NT2/D1 (cell line): ENCODE data around the gene DLX4.

Experiments used
- DNase-seq: peaks from one replicate; pipeline ENCODE4 v3.0.0-alpha.2; 2011; ENCODE audit warnings: low read depth, low spot score
- H3K27me3 ChIP-seq: 2 replicates; pipeline ENCODE4 v1.6.0; 2011; ENCODE audit warnings: mild to moderate bottlenecking; ENCODE audit not compliant: insufficient read length, insufficient read depth
- H3K36me3 ChIP-seq: 2 replicates; pipeline ENCODE4 v1.6.1; 2011; ENCODE audit warnings: mild to moderate bottlenecking, low read length, mixed read lengths; ENCODE audit not compliant: insufficient read depth, insufficient read length
- H3K4me1 ChIP-seq: 2 replicates; pipeline ENCODE4 v1.5.1; 2011; ENCODE audit not compliant: insufficient read depth, insufficient read length
- H3K4me3 ChIP-seq: 2 replicates; pipeline ENCODE4 v1.5.1; 2011; ENCODE audit warnings: low read depth; ENCODE audit not compliant: insufficient read length
- H3K9ac ChIP-seq: 2 replicates; pipeline ENCODE4 v1.6.0; 2011; ENCODE audit warnings: low read depth; ENCODE audit not compliant: insufficient read length
- H3K9me3 ChIP-seq: 2 replicates; pipeline ENCODE4 v1.5.1; 2011; ENCODE audit warnings: mild to moderate bottlenecking, low read length; ENCODE audit not compliant: insufficient read depth
- SUZ12 ChIP-seq: IDR thresholded peaks from 2 replicates; pipeline ENCODE4 v1.6.1; 2011; ENCODE audit not compliant: insufficient read length, insufficient read depth; ENCODE audit errors: extremely low read depth
- YY1 ChIP-seq: IDR thresholded peaks from 2 replicates; pipeline ENCODE4 v1.6.1; 2011; ENCODE audit not compliant: insufficient read length, insufficient read depth
- ZNF274 ChIP-seq: IDR thresholded peaks from 2 replicates; pipeline ENCODE4 v1.6.1; 2011; ENCODE audit warnings: mild to moderate bottlenecking, low read depth, low read length

Gene DLX4

DNA sequence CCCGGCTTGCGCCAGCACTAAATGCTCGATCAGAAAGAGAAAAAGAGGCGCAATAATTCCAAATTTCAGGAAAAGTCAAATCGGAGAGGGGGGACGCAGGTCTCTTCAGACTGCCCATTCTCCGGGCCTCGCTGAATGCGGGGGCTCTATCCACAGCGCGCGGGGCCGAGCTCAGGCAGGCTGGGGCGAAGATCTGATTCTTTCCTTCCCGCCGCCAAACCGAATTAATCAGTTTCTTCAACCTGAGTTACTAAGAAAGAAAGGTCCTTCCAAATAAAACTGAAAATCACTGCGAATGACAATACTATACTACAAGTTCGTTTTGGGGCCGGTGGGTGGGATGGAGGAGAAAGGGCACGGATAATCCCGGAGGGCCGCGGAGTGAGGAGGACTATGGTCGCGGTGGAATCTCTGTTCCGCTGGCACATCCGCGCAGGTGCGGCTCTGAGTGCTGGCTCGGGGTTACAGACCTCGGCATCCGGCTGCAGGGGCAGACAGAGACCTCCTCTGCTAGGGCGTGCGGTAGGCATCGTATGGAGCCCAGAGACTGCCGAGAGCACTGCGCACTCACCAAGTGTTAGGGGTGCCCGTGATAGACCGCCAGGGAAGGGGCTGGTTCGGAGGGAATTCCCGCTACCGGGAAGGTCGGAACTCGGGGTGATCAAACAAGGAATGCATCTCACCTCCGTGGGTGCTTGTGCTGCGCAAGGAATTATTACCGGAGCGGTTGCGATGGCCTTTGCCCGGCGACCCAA lies 4.0 kb upstream of the DLX4 start:
- H3K9ac ChIP-seq, result peak overlapping the region; percentile 57
- H3K36me3 ChIP-seq, result no peaks in the 10 kb centered on the region
- H3K9me3 ChIP-seq, result no peaks in the 10 kb centered on the region
- DNase-seq, result no peak
- peaks cover 9% of the 10 kb centered on the region for H3K4me1 ChIP-seq
- TF ChIP-seq SUZ12, result peak; percentile 93
- TF ChIP-seq YY1, result no peak
- H3K27me3 ChIP-seq, result peaks cover 78% of the 10 kb centered on the region
- no peak overlapping the region for H3K4me3 ChIP-seq

DNA sequence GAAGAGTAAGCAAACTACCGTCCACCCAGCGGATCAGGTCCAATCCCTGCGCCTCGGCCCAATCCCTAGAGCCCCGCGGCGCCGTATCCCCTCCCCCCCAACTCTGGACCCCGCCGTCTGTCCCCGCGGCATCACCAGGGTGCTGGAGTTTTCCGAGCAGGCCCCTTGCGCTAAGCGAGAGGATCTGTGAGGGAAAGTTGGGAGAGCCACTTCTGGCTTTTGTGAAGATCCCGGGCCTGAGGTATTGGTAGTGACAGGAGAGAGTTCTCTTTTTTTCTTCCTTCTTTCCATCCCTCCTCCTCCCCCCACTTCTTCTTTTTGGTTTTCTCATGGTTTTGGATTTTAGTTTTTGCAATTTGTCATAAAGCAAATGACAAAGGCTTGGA lies 3.5 kb upstream of the DLX4 start:
- peaks cover 83% of the 10 kb centered on the region for H3K27me3 ChIP-seq
- no peaks in the 10 kb centered on the region for H3K9me3 ChIP-seq
- no peak overlapping the region for H3K4me3 ChIP-seq
- H3K4me1 ChIP-seq, result peaks cover 12% of the 10 kb centered on the region
- no peak for TF ChIP-seq YY1
- TF ChIP-seq SUZ12, result no peak
- TF ChIP-seq ZNF274, result no peak
- H3K9ac ChIP-seq, result peak overlapping the region; percentile 52
- no peaks in the 10 kb centered on the region for H3K36me3 ChIP-seq
- no peak for DNase-seq

DNA sequence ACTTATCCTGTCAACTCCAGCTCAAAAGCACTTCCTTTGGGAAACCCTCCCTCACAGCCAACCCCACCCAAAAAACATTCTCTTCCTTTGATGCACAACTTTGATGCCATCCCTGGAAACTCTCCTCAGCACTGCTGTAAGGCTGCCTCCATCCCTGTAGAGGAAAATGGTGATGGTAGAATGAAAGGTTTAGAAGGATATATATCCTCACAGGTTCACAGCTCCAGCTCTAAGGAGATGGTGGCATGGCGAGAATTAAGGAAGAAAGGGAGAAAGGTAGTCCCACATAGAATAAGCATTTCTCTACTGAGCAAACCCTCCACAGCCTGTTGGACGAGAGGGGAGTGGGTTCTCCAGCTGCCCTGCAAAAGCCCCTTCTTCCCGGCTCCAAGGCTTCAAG lies 2.2 kb upstream of the DLX4 start:
- H3K4me1 ChIP-seq, result peaks cover 13% of the 10 kb centered on the region
- no peaks in the 10 kb centered on the region for H3K36me3 ChIP-seq
- H3K9me3 ChIP-seq, result no peaks in the 10 kb centered on the region
- H3K9ac ChIP-seq, result no peak overlapping the region
- DNase-seq, result no peak
- peaks cover 92% of the 10 kb centered on the region for H3K27me3 ChIP-seq
- no peak overlapping the region for H3K4me3 ChIP-seq
- TF ChIP-seq ZNF274 (no peak), SUZ12 (no peak), YY1 (no peak)

DNA sequence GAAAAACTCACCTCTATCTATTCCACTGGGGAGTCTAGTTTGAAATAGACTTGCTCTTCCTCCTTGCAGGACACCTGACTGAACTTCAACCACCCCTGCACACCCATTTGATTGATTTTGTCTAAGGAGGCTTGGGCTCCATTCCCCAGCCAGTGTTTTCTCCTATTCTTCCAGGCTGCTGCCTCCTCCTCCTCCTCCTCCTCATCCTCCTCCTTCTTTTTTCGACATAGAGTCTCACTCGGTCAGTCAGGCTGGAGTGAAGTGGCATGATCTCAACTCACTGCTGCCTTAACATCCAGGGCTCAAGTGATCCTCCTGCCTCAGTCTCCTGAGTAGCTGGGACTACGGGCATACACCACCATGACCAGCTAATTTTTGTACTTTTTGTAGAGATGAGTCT lies 1.8 kb upstream of the DLX4 start:
- DNase-seq, result no peak
- peaks cover 93% of the 10 kb centered on the region for H3K27me3 ChIP-seq

DNA sequence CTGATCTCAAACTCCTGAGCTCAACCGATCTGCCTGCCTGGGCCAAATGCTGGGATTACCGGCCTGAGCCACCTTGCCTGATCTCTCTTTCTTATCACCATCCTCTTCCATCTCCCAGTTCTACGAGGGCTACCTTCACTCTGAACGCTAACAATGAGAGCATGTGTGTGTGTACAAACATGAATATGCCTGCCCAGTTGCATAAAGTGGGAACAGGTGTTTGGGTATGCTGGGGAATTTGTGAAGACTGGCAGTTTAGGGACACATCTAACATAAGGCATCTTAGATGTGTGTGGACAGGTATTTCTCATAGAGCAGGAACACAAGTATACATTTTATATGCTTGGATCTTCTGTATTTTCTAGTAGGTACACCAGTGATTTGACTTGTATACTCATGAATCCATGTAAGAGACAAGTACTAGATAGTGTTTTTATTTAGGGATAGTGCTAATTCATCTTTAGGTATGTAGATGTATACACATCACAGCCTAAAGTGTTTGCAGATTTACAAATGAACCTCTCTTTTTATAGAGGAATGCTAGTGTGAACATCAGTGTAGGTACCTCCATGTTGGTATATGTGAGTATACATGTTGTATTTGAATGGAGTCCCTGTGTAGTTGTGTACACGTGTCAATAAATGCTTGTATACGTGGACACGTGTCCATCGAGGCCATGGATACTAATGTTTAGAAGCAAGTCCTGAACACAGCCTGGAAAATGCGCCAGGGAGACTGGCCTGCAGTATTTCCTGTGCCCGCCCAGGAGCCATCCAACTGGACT lies 1.2 kb upstream of the DLX4 start:
- Histone ChIP-seq H3K4me3 (peak overlapping the region; percentile 59), H3K27me3 (peaks cover 93% of the 10 kb centered on the region), H3K9me3 (no peaks in the 10 kb centered on the region), H3K36me3 (no peaks in the 10 kb centered on the region), H3K4me1 (peaks cover 16% of the 10 kb centered on the region), H3K9ac (no peak overlapping the region)
- TF ChIP-seq ZNF274 (no peak), YY1 (no peak), SUZ12 (no peak)
- DNase-seq, result no peak

More for the DNA sequence above, 1.8 kb upstream of the DLX4 start:
- no peaks in the 10 kb centered on the region for H3K9me3 ChIP-seq
- TF ChIP-seq YY1 (no peak), ZNF274 (no peak), SUZ12 (no peak)
- H3K4me1 ChIP-seq, result peaks cover 15% of the 10 kb centered on the region
- no peaks in the 10 kb centered on the region for H3K36me3 ChIP-seq
- H3K9ac ChIP-seq, result no peak overlapping the region
- H3K4me3 ChIP-seq, result no peak overlapping the region

DNA sequence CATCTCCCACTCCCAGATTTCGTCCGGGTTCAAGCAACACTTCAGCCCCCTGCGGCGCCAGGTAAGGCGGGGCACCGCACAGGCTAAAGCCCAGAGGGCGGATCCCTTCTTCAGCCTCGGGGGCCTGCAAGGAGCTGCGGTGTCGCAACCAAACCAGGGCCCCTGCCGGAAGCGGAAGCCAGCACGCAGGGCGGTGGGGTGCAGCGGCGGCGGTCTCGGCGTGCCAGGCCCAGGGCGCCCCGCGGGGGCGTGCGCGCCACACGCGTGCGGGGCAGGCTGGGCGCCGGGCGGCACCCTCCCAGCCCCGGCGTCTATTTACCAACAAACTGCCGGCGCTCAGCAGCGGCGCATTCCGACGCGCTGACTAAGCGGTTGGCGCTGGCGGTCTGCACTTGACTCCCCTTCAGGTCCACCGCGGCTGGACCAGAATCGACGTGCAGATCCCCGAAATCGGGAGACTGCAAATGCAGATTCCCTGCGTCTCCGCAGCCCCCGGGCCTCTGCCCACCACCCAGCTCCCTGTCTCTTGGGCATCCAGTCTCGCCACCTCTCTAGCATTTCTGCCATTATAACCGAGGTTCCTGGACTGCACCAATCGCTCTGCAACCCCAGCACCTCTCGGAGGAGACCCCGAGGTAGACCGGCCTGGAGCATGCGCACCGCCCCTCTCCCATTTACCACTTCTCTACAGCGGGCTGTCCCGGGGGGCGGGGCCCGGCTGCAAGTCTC lies 421 bp upstream of the DLX4 start:
- peaks cover 93% of the 10 kb centered on the region for H3K27me3 ChIP-seq
- H3K36me3 ChIP-seq, result no peaks in the 10 kb centered on the region
- no peak for TF ChIP-seq YY1
- no peak for TF ChIP-seq ZNF274
- TF ChIP-seq SUZ12, result no peak
- H3K4me1 ChIP-seq, result peaks cover 19% of the 10 kb centered on the region
- H3K9ac ChIP-seq, result peak overlapping the region; percentile 86
- DNase-seq, result peak; percentile 72
- peak overlapping the region; percentile 59 for H3K4me3 ChIP-seq
- H3K9me3 ChIP-seq, result no peaks in the 10 kb centered on the region

DNA sequence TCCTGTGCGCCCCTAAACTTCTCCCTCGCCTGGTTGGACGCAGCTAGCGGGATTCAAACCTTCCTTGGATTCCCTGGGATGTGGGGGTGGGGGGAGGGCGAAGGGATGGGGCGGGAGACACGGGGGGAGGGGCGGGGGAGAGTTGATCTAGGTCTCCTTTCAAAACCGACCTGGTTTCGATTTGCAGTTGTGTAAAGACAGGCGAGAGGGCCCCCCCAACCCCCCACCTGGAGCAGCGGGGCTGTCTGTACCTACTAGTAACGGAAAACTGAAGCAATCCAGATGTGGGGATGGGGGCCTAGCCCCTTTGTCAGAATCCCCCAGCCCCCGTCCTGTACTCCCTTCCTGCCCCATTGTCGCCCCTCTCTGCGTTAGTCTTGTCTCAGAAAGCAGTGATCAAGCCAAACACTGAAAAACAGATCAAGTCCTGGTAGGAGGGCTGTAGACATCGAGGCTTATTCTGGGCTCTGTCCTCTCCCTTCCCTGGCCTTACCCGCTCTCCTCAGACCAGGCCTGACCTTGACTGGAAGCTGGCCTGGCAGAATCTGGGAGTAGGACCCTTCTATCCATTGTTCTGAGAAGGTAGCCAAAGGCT lies 902 bp downstream of the DLX4 start:
- TF ChIP-seq YY1 (no peak), SUZ12 (no peak), ZNF274 (no peak)
- DNase-seq, result no peak
- Histone ChIP-seq H3K4me3 (peak overlapping the region; percentile 37), H3K36me3 (no peaks in the 10 kb centered on the region), H3K27me3 (peaks cover 93% of the 10 kb centered on the region), H3K9me3 (no peaks in the 10 kb centered on the region), H3K9ac (peak overlapping the region; percentile 71), H3K4me1 (peaks cover 19% of the 10 kb centered on the region)
